LNCAP (cell line): ENCODE measurements around the gene ZNF423.

ENCODE experiments used
- CTCF ChIP-seq: fragments of 450-650 bp; IDR thresholded peaks from 2 replicates; pipeline ENCODE4 v1.5.1; 2017; ENCODE audit warnings: mild to moderate bottlenecking

The ZNF423 gene

GRCh38 chr16:49756775-49757558, 98.9 kb downstream of the ZNF423 start:
- no peak for TF ChIP-seq CTCF

DNA sequence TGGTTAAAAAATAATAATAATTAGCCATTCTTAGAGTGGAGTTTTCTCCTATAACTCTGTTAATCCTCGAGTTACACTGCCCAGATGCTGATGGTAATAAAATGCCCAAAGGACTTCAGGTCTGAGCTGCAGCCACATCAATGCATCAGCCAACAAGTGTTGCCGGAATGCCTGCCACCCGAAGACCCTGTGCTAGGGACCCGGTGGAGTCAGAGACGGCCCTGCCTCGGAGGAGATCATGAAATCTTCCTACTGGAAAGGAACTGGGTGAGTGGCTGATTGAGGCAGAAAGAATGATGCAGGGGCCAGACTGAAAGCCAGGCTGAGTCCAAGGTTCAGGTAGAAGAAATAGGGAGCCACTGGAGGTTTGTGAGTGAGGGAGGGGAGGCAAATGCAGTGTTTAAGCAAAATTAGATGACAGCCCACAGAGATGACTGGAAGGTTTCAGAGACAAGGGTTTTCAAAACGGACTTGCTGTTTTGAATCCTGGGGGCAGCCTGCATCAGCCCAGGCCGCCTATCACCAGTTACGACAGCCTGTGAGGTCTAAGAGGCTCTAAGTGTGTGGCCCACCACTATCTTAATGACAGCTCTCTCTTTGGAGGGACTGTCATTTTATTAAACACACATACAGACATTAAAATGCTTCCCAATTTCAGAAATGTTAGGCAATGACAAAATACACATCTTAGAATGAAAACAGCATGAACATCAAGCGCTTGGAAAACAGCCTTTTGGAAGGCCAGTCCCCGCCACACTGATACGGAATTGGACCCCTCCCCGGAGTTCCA, 100.0 kb downstream of the ZNF423 start:
- TF ChIP-seq CTCF = no peak

DNA sequence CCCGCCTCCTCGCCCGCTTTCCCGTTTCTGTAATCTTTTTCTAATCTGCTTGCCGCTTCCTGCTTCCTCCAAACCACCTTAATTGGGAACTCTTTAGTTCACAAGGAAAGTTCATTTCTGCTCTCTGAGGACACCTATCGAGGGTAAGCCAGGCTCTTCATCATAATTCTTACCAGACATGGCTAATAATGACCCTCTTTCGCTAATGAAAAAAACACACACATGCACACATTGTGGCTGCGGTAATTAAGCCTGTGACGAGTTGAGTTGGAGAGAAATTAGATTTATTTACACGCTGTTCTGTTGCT, 100.6 kb downstream of the ZNF423 start:
- TF ChIP-seq CTCF = peak; percentile 69

DNA sequence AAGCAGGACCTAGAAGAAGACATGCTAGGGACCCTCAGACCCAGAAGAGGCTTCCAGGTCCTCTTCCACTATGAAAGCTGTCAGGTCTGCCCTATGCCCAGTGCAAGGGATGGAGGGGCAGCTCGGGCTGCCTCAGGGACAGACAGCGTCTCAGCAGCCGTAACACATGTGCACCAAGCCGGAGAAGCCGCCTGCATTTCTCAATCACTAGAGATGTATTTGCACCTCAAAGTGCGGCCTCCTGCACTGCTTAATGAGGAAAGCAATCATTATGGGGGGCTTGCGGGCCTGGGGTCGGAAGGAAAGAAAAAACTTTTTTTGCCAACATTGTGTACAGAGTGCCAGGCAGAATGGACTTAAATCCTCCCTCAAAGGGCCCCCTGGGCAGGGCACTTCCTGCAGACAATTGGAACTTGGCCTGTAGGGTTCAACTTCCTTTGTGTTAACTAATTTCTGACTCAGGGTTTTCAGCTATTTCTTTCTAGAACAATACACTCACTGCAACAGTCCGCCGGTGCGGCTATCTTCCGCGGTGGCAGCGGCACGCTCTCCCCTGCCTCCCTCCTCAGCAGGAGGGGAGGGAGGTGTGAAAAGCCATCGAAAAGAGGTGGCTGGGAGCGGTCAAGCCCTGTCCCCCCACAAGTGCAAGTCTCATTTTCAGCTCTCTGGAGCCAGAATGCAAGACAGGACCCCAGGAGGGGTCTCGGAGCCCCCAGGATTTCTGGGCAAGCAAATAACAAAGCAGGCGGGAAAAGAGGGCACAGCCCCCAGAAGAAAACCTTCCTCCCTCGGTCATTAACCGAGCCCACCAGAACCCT, 101.2 kb downstream of the ZNF423 start:
- TF ChIP-seq CTCF = no peak

- no peak for TF ChIP-seq CTCF
These were observed 105.4 kb downstream of the ZNF423 start for GRCh38 chr16:49750341-49751000.

- TF ChIP-seq CTCF = no peak
These were observed 106.1 kb downstream of the ZNF423 start for GRCh38 chr16:49749816-49750215.

GRCh38 chr16:49748322-49748721, 107.6 kb downstream of the ZNF423 start:
- TF ChIP-seq CTCF = no peak
